Measurements from ENCODE around the gene MRPS33. TPM values are rescaled to one million over a fixed set of nuclear protein-coding genes. Genes with fewer than 3 reads are reported as not detected.

MRPS33 gene
- total and polyA plus RNA-seq, 2 donors (not counting 3 experiments of a cell fraction or from before 2014, with no cell fraction given) = 13.5 to 34.1 TPM

DNA sequence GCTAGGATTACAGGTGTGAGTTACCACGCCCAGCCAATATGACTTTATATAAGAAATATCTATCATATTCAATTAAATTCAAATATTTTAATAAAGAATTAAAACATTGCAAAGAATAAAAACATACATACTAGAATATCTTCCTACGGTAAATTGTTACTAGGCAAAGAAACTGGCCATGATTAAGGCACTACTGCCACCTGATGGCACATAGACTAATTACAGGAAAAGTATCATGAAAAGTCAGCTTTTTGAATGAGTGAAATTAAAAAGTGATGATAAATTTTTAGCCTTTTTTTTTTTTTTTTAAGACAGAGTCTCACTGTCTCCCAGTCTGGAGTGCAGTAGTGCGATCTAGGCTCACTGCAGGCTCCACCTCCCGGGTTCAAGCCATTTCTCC, 30.9 kb downstream of the MRPS33 start:
- Histone ChIP-seq H3K79me2 (ENCODE audit: control insufficient read depth, insufficient read depth, low read length) (no peaks in the 10 kb centered on the region), H2AFZ (ENCODE audit: low read depth, low read length) (no peak overlapping the region), H3K4me2 (ENCODE audit: insufficient read depth, low read length) (no peak overlapping the region), H4K20me1 (replicated peaks; ENCODE audit: control insufficient read depth, extremely low read depth, insufficient read depth, low read length) (no peaks in the 10 kb centered on the region), H3K9me1 (replicated peaks; ENCODE audit: control insufficient read depth, extremely low read depth, insufficient read depth, low read length) (no peaks in the 10 kb centered on the region), H3K27me3 (ENCODE audit: control insufficient read depth in 2 of 2, insufficient read depth in 2 of 2, low read length in 2 of 2) (no peaks in the 10 kb centered on the region), H3K4me1 (ENCODE audit: control insufficient read depth, extremely low read depth, insufficient read depth, low read length) (no peaks in the 10 kb centered on the region), H3K27ac (ENCODE audit: insufficient read depth, low read depth, low read length) (no peak overlapping the region), H3K36me3 (ENCODE audit: control insufficient read depth in 2 of 2, extremely low read depth in 1 of 2, insufficient read depth in 2 of 2, low read length in 2 of 2) (no peaks in the 10 kb centered on the region), H3K9me3 (replicated peaks; ENCODE audit: control insufficient read depth, insufficient read depth, low read length) (no peaks in the 10 kb centered on the region), H3K9ac (replicated peaks; ENCODE audit: extremely low read depth, insufficient read depth, low read length) (no peak overlapping the region), H3K4me3 (replicated peaks in 1 of 3; ENCODE audit: insufficient read depth in 1 of 3, low read depth in 1 of 3, low read length in 3 of 3) (no peak overlapping the region)
- intact Hi-C loops (cut with micrococcal nuclease) = loop anchor here (1.0 to 2.0 kb wide), 2 partner anchors 173 to 466 kb away; no protein-coding TSS in a partner anchor
- TF ChIP-seq, protein P1, sequence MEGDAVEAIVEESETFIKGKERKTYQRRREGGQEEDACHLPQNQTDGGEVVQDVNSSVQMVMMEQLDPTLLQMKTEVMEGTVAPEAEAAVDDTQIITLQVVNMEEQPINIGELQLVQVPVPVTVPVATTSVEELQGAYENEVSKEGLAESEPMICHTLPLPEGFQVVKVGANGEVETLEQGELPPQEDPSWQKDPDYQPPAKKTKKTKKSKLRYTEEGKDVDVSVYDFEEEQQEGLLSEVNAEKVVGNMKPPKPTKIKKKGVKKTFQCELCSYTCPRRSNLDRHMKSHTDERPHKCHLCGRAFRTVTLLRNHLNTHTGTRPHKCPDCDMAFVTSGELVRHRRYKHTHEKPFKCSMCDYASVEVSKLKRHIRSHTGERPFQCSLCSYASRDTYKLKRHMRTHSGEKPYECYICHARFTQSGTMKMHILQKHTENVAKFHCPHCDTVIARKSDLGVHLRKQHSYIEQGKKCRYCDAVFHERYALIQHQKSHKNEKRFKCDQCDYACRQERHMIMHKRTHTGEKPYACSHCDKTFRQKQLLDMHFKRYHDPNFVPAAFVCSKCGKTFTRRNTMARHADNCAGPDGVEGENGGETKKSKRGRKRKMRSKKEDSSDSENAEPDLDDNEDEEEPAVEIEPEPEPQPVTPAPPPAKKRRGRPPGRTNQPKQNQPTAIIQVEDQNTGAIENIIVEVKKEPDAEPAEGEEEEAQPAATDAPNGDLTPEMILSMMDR (IDR thresholded peaks at IDR 0.05; ENCODE audit: extremely low read depth in 1 of 2, insufficient read depth in 1 of 2, low read depth in 1 of 2, low read length in 2 of 2) = peak in 1 of 2 donors; percentile 3
- no peak for TF ChIP-seq MYC (IDR thresholded peaks at IDR 0.05; ENCODE audit: low read depth, low read length)
- no peak for FAIRE-seq
- ChIA-PET POLR2A (no interaction called here), CTCF (interaction anchor here (1.2 to 3.4 kb wide), 3 partner anchors 36 to 466 kb away, joined by 3 to 38 read pairs (median 17); no protein-coding TSS in a partner anchor)
- no TSS peak for BruUV-seq (replicated peaks)
- DNase-seq (ENCODE audit: low read depth, low spot score) = no peak
- dilution Hi-C loops (cut with MboI; ENCODE audit: extremely low pct_ligation_motif_present, low sequenced_read_pairs) = no loop called here

DNA sequence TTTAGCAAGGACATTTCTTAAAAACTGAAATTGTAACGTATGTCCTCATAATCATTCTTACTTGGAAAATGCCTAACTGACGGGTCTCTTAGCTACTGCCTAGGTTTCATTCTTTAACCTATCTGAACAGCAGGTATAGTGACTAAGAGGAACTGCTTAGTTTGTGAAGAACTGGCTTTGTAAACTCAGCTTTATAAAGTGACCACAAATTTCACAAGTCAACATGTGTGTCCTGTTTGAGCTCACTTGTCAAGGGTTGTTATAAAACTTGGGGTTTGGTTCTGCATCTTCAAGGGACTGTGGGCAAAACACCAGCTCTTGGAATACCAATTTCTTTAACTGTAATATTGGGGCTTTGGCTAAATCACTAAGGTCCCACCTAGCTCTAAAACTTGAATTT, 32.2 kb downstream of the MRPS33 start:
- H2AFZ ChIP-seq (ENCODE audit: low read depth, low read length) = no peak overlapping the region
- H3K9me1 ChIP-seq (replicated peaks; ENCODE audit: control insufficient read depth, extremely low read depth, insufficient read depth, low read length) = no peaks in the 10 kb centered on the region
- intact Hi-C loops (cut with micrococcal nuclease) (loop anchor here (2.0 kb wide), 1 partner anchor 172 kb away; no protein-coding TSS in a partner anchor), dilution Hi-C loops (cut with MboI; ENCODE audit: extremely low pct_ligation_motif_present, low sequenced_read_pairs) (no loop called here)
- no TSS peak for BruUV-seq (replicated peaks)
- H3K27ac ChIP-seq (ENCODE audit: insufficient read depth, low read depth, low read length) = no peak overlapping the region
- no peak overlapping the region for H3K4me3 ChIP-seq (replicated peaks in 1 of 3; ENCODE audit: insufficient read depth in 1 of 3, low read depth in 1 of 3, low read length in 3 of 3)
- H3K9me3 ChIP-seq (replicated peaks; ENCODE audit: control insufficient read depth, insufficient read depth, low read length) = no peaks in the 10 kb centered on the region
- POLR2A ChIA-PET = no interaction called here
- no peaks in the 10 kb centered on the region for H4K20me1 ChIP-seq (replicated peaks; ENCODE audit: control insufficient read depth, extremely low read depth, insufficient read depth, low read length)
- no peaks in the 10 kb centered on the region for H3K79me2 ChIP-seq (ENCODE audit: control insufficient read depth, insufficient read depth, low read length)
- H3K27me3 ChIP-seq (ENCODE audit: control insufficient read depth in 2 of 2, insufficient read depth in 2 of 2, low read length in 2 of 2) = no peaks in the 10 kb centered on the region
- no peak for TF ChIP-seq GATA2 (IDR thresholded peaks at IDR 0.05; ENCODE audit: insufficient read depth, insufficient read length, low read depth, low read length)
- TF ChIP-seq, protein P2, sequence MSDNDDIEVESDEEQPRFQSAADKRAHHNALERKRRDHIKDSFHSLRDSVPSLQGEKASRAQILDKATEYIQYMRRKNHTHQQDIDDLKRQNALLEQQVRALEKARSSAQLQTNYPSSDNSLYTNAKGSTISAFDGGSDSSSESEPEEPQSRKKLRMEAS (IDR thresholded peaks at IDR 0.05; ENCODE audit: insufficient read depth, insufficient read length) = no peak
- TF ChIP-seq EZH2 (IDR thresholded peaks at IDR 0.05; ENCODE audit: borderline replicate concordance, low read depth, low read length, severe bottlenecking) = no peak
- TF ChIP-seq FOS (IDR thresholded peaks at IDR 0.05; ENCODE audit: borderline replicate concordance, insufficient read depth, low read length) = no peak
- TF ChIP-seq POLR2AphosphoS5 (IDR thresholded peaks at IDR 0.05; ENCODE audit: insufficient read depth, low read depth, low read length) = no peak
- no peak for TF ChIP-seq JUN (IDR thresholded peaks at IDR 0.05; ENCODE audit: borderline replicate concordance, insufficient read depth, insufficient read length, low read depth)
- H3K4me2 ChIP-seq (ENCODE audit: insufficient read depth, low read length) = no peak overlapping the region
- FAIRE-seq (no peak), DNase-seq (ENCODE audit: low read depth, low spot score) (no peak)
- CTCF ChIA-PET = interaction anchor here (0.8 to 3.4 kb wide), 4 partner anchors 8 to 465 kb away, joined by 3 to 38 read pairs (median 10); no protein-coding TSS in a partner anchor
- no peaks in the 10 kb centered on the region for H3K4me1 ChIP-seq (ENCODE audit: control insufficient read depth, extremely low read depth, insufficient read depth, low read length)
- no peaks in the 10 kb centered on the region for H3K36me3 ChIP-seq (ENCODE audit: control insufficient read depth in 2 of 2, extremely low read depth in 1 of 2, insufficient read depth in 2 of 2, low read length in 2 of 2)
- H3K9ac ChIP-seq (replicated peaks; ENCODE audit: extremely low read depth, insufficient read depth, low read length) = no peak overlapping the region

Data from endothelial cell of umbilical vein (primary cell).